ENCODE data around the gene GDF15.

Gene GDF15

GRCh38 chr19:18373892-18374629 lies 11.9 kb upstream of the GDF15 start (continued):
- TF ChIP-seq SP7 (tag by site-specific recombination; IDR thresholded peaks at IDR 0.05) (peak; percentile 52), GLIS2 (tag by site-specific recombination; IDR thresholded peaks at IDR 0.05) (peak; percentile 71; the same call in 1 of the 2 replicates), ZNF558 (tag by site-specific recombination; IDR thresholded peaks at IDR 0.05) (peak; percentile 62; the same call in 1 of the 2 replicates), ZNF24 (tag by site-specific recombination; IDR thresholded peaks at IDR 0.05) (peak; percentile 70; the same call in 1 of the 2 replicates), ZSCAN30 (tag by site-specific recombination; IDR thresholded peaks at IDR 0.05) (no peak), ZSCAN23 (tag by site-specific recombination; IDR thresholded peaks at IDR 0.05) (no peak), ZNF707 (tag by site-specific recombination; IDR thresholded peaks at IDR 0.05) (peak; percentile 95), ZNF398 (tag by site-specific recombination; IDR thresholded peaks at IDR 0.05) (peak; percentile 99), REST (tag by site-specific recombination; IDR thresholded peaks at IDR 0.05) (peak; percentile 48), ZNF341 (tag by site-specific recombination; IDR thresholded peaks at IDR 0.05; ENCODE audit: low read depth) (peak; percentile 70), ZNF433 (tag by site-specific recombination; IDR thresholded peaks at IDR 0.05; ENCODE audit: low read depth) (no peak), ZNF175 (tag by site-specific recombination; IDR thresholded peaks at IDR 0.05) (no peak), REPIN1 (tag by site-specific recombination; IDR thresholded peaks at IDR 0.05; ENCODE audit: low read depth) (no peak), ZNF521 (tag by site-specific recombination; IDR thresholded peaks at IDR 0.05) (no peak), BCL6B (tag by site-specific recombination; IDR thresholded peaks at IDR 0.05) (no peak), ZNF768 (tag by site-specific recombination; IDR thresholded peaks at IDR 0.05) (peak; percentile 45; the same call in 1 of the 2 replicates), ZBTB17 (tag by site-specific recombination; IDR thresholded peaks at IDR 0.05) (peak; percentile 69), ZFP69B (tag by site-specific recombination; IDR thresholded peaks at IDR 0.05) (peak; percentile 66), ZNF658 (tag by site-specific recombination; IDR thresholded peaks at IDR 0.05) (no peak), ZFP41 (tag by site-specific recombination; IDR thresholded peaks at IDR 0.05; ENCODE audit: borderline replicate concordance) (no peak)
- TF ChIP-seq, protein P1, sequence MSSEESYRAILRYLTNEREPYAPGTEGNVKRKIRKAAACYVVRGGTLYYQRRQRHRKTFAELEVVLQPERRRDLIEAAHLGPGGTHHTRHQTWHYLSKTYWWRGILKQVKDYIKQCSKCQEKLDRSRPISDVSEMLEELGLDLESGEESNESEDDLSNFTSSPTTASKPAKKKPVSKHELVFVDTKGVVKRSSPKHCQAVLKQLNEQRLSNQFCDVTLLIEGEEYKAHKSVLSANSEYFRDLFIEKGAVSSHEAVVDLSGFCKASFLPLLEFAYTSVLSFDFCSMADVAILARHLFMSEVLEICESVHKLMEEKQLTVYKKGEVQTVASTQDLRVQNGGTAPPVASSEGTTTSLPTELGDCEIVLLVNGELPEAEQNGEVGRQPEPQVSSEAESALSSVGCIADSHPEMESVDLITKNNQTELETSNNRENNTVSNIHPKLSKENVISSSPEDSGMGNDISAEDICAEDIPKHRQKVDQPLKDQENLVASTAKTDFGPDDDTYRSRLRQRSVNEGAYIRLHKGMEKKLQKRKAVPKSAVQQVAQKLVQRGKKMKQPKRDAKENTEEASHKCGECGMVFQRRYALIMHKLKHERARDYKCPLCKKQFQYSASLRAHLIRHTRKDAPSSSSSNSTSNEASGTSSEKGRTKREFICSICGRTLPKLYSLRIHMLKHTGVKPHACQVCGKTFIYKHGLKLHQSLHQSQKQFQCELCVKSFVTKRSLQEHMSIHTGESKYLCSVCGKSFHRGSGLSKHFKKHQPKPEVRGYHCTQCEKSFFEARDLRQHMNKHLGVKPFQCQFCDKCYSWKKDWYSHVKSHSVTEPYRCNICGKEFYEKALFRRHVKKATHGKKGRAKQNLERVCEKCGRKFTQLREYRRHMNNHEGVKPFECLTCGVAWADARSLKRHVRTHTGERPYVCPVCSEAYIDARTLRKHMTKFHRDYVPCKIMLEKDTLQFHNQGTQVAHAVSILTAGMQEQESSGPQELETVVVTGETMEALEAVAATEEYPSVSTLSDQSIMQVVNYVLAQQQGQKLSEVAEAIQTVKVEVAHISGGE (tag by site-specific recombination; conservative IDR thresholded peaks at IDR 0.05; ENCODE audit: low read depth): peak; percentile 81
- TF ChIP-seq, protein P2, sequence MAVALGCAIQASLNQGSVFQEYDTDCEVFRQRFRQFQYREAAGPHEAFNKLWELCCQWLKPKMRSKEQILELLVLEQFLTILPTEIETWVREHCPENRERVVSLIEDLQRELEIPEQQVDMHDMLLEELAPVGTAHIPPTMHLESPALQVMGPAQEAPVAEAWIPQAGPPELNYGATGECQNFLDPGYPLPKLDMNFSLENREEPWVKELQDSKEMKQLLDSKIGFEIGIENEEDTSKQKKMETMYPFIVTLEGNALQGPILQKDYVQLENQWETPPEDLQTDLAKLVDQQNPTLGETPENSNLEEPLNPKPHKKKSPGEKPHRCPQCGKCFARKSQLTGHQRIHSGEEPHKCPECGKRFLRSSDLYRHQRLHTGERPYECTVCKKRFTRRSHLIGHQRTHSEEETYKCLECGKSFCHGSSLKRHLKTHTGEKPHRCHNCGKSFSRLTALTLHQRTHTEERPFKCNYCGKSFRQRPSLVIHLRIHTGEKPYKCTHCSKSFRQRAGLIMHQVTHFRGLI (tag by site-specific recombination; IDR thresholded peaks at IDR 0.05): no peak
- TF ChIP-seq, protein P3, sequence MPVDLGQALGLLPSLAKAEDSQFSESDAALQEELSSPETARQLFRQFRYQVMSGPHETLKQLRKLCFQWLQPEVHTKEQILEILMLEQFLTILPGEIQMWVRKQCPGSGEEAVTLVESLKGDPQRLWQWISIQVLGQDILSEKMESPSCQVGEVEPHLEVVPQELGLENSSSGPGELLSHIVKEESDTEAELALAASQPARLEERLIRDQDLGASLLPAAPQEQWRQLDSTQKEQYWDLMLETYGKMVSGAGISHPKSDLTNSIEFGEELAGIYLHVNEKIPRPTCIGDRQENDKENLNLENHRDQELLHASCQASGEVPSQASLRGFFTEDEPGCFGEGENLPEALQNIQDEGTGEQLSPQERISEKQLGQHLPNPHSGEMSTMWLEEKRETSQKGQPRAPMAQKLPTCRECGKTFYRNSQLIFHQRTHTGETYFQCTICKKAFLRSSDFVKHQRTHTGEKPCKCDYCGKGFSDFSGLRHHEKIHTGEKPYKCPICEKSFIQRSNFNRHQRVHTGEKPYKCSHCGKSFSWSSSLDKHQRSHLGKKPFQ (tag by site-specific recombination; IDR thresholded peaks at IDR 0.05): peak; percentile 92
